PFSK-1 (cell line): Measurements from ENCODE around the gene PPP2R2B.

Experiments
- FOXP2 ChIP-seq: optimal IDR thresholded peaks from 2 replicates; pipeline ENCODE3; 2011; ENCODE audit warnings: borderline replicate concordance, control low read depth, inconsistent platforms; ENCODE audit not compliant: insufficient read depth; ENCODE audit errors: extremely low read length, extremely low read depth
- POLR2AphosphoS5 ChIP-seq: IDR thresholded peaks from 2 replicates; pipeline ENCODE4 v1.6.1; 2012; ENCODE audit warnings: low read depth, mild to moderate bottlenecking, control low read depth, low read length, moderate library complexity
- REST ChIP-seq, 2 experiments: IDR thresholded peaks; 2 replicates each; pipeline versions ENCODE4 v1.6.1 to v1.8.0; 2011 to 2012; ENCODE audit warnings: low read depth in 2 of 2, low read length in 2 of 2, control low read depth in 1 of 2, inconsistent platforms in 1 of 2, mild to moderate bottlenecking in 1 of 2, moderate library complexity in 1 of 2; ENCODE audit not compliant: insufficient read depth in 1 of 2
- SIN3A ChIP-seq: IDR thresholded peaks from 2 replicates; pipeline ENCODE4 v1.6.1; 2012; ENCODE audit warnings: mild to moderate bottlenecking, low read length, moderate library complexity, borderline replicate concordance; ENCODE audit not compliant: insufficient read depth
- TAF1 ChIP-seq: IDR thresholded peaks from 2 replicates; pipeline ENCODE4 v1.6.1; 2012; ENCODE audit warnings: low read length, control low read depth, borderline replicate concordance; ENCODE audit not compliant: insufficient read depth

PPP2R2B gene

GRCh38 chr5:146588331-146589027 is 290.1 kb downstream of the PPP2R2B start:
- no peak for TF ChIP-seq REST (IDR thresholded peaks at IDR 0.05; ENCODE audit: insufficient read depth in 1 of 2, low read depth in 2 of 2, low read length in 2 of 2)
- TF ChIP-seq FOXP2: no peak
- TF ChIP-seq SIN3A: no peak
- no peak for TF ChIP-seq POLR2AphosphoS5
- no peak for TF ChIP-seq TAF1

- no peak for TF ChIP-seq FOXP2
- no peak for TF ChIP-seq TAF1
- TF ChIP-seq SIN3A: no peak
- no peak for TF ChIP-seq REST (IDR thresholded peaks at IDR 0.05; ENCODE audit: insufficient read depth in 1 of 2, low read depth in 2 of 2, low read length in 2 of 2)
- no peak for TF ChIP-seq POLR2AphosphoS5
These were observed 291.8 kb downstream of the PPP2R2B start for GRCh38 chr5:146586752-146587151.

GRCh38 chr5:146584750-146585149 is 293.8 kb downstream of the PPP2R2B start:
- no peak for TF ChIP-seq POLR2AphosphoS5
- no peak for TF ChIP-seq SIN3A
- TF ChIP-seq TAF1: no peak
- no peak for TF ChIP-seq REST (IDR thresholded peaks at IDR 0.05; ENCODE audit: insufficient read depth in 1 of 2, low read depth in 2 of 2, low read length in 2 of 2)

GRCh38 chr5:146582051-146582596 is 296.4 kb downstream of the PPP2R2B start:
- TF ChIP-seq POLR2AphosphoS5 (no peak), FOXP2 (no peak), TAF1 (no peak), REST (IDR thresholded peaks at IDR 0.05; ENCODE audit: insufficient read depth in 1 of 2, low read depth in 2 of 2, low read length in 2 of 2) (no peak), SIN3A (no peak)
